SK-N-SH treated with all-trans-retinoic acid at 6 μM for 48 hours (cell line): ENCODE measurements around the gene AHCYL2.
"Not testable (repeated sequence)": the region's sequence is repeated elsewhere in the genome, so short reads cannot be mapped to it uniquely, and the experiment has no call there.

ENCODE experiments used
- ATAC-seq: fragments of 200-7000 bp; cut with Tn5 transposase; 3 replicates; pipeline ENCODE4 v1.9.1; 2020; ENCODE audit warnings: mild to moderate bottlenecking, moderate library complexity
- ARNTL ChIP-seq: fragments of 450-650 bp; formaldehyde crosslinking; IDR thresholded peaks from 2 replicates; pipeline ENCODE4 v1.5.0; 2020; ENCODE audit warnings: low read depth, mild to moderate bottlenecking, moderate library complexity, borderline replicate concordance
- BACH2 ChIP-seq: fragments of 250-450 bp; sonication (Bioruptor Pico); IDR thresholded peaks from 2 replicates; pipeline ENCODE4 v1.9.0; 2021; ENCODE audit warnings: mild to moderate bottlenecking, borderline replicate concordance
- CREB5 ChIP-seq: fragments of 250-450 bp; sonication (Bioruptor Pico); IDR thresholded peaks from 2 replicates; pipeline ENCODE4 v1.5.1; 2020; ENCODE audit warnings: low read depth, mild to moderate bottlenecking, moderate library complexity
- CSDC2 ChIP-seq: fragments of 250-450 bp; sonication (Bioruptor Pico); IDR thresholded peaks from 2 replicates; pipeline ENCODE4 v1.5.0; 2020; ENCODE audit warnings: mild to moderate bottlenecking, moderate library complexity
- ESRRG ChIP-seq: fragments of 250-450 bp; sonication (Bioruptor Pico); IDR thresholded peaks from 2 replicates; pipeline ENCODE4 v1.6.1; 2021; ENCODE audit warnings: mild to moderate bottlenecking
- GLIS3 ChIP-seq: fragments of 250-450 bp; sonication (Bioruptor Pico); IDR thresholded peaks from 2 replicates; pipeline ENCODE4 v1.5.0; 2020; ENCODE audit warnings: mild to moderate bottlenecking, moderate library complexity
- ISL1 ChIP-seq: fragments of 250-450 bp; sonication (Bioruptor Pico); IDR thresholded peaks from 2 replicates; pipeline ENCODE4 v2.1.2; 2022; ENCODE audit warnings: mild to moderate bottlenecking, moderate library complexity
- OSR1 ChIP-seq: fragments of 250-450 bp; sonication (Bioruptor Pico); IDR thresholded peaks from 2 replicates; pipeline ENCODE4 v1.8.0; 2022; ENCODE audit warnings: moderate library complexity, mild to moderate bottlenecking, inconsistent platforms
- PATZ1 ChIP-seq: fragments of 250-450 bp; sonication (Bioruptor Pico); IDR thresholded peaks from 2 replicates; pipeline ENCODE4 v1.8.0; 2020; ENCODE audit warnings: mild to moderate bottlenecking, moderate library complexity, borderline replicate concordance
- POU6F1 ChIP-seq: fragments of 250-450 bp; sonication (Bioruptor Pico); IDR thresholded peaks from 2 replicates; pipeline ENCODE4 v1.8.0; 2021; ENCODE audit warnings: low read depth, mild to moderate bottlenecking, moderate library complexity, borderline replicate concordance
- RARB ChIP-seq: fragments of 250-450 bp; sonication (Bioruptor Pico); IDR thresholded peaks from 2 replicates; pipeline ENCODE4 v1.8.0; 2021; ENCODE audit warnings: mild to moderate bottlenecking, moderate library complexity
- SNAI2 ChIP-seq: fragments of 250-450 bp; sonication (Bioruptor Pico); IDR thresholded peaks from 2 replicates; pipeline ENCODE4 v1.5.0; 2020; ENCODE audit warnings: mild to moderate bottlenecking, moderate library complexity
- TCF4 ChIP-seq: fragments of 250-450 bp; sonication (Bioruptor Pico); IDR thresholded peaks from 2 replicates; pipeline ENCODE4 v1.8.0; 2021; ENCODE audit warnings: mild to moderate bottlenecking, moderate library complexity, borderline replicate concordance
- TOX ChIP-seq: fragments of 250-450 bp; sonication (Bioruptor Pico); IDR thresholded peaks from 2 replicates; pipeline ENCODE4 v1.8.0; 2021; ENCODE audit warnings: mild to moderate bottlenecking, moderate library complexity, borderline replicate concordance
- TSHZ2 ChIP-seq: fragments of 250-450 bp; sonication (Bioruptor Pico); IDR thresholded peaks from 2 replicates; pipeline ENCODE4 v1.5.0; 2020; ENCODE audit warnings: mild to moderate bottlenecking, moderate library complexity
- ZFP3 ChIP-seq: fragments of 250-450 bp; sonication (Bioruptor Pico); IDR thresholded peaks from 2 replicates; pipeline ENCODE4 v1.5.0; 2020; ENCODE audit warnings: mild to moderate bottlenecking, moderate library complexity
- ZNF565 ChIP-seq: fragments of 450-650 bp; formaldehyde crosslinking; conservative IDR thresholded peaks from 2 replicates; pipeline ENCODE4 v1.5.0; 2020; ENCODE audit warnings: low read depth, mild to moderate bottlenecking, moderate library complexity
- ZNF70 ChIP-seq: fragments of 450-650 bp; formaldehyde crosslinking; IDR thresholded peaks from 2 replicates; pipeline ENCODE4 v1.5.0; 2020; ENCODE audit warnings: mild to moderate bottlenecking, moderate library complexity
- ZNF8 ChIP-seq: fragments of 450-650 bp; formaldehyde crosslinking; IDR thresholded peaks from 2 replicates; pipeline ENCODE4 v1.5.0; 2020; ENCODE audit warnings: mild to moderate bottlenecking, moderate library complexity

AHCYL2 gene

GRCh38 chr7:129300299-129300698, 75.5 kb downstream of the AHCYL2 start:
- TF ChIP-seq ZNF8 (CRISPR knock-in tag), result peak; percentile 97
- ATAC-seq, result not testable (repeated sequence)

GRCh38 chr7:129307592-129307991, 82.8 kb downstream of the AHCYL2 start:
- TF ChIP-seq ARNTL (CRISPR knock-in tag) (no peak), TSHZ2 (CRISPR knock-in tag) (no peak), CSDC2 (no peak), GLIS3 (CRISPR knock-in tag) (no peak), TOX (CRISPR knock-in tag) (no peak), POU6F1 (CRISPR knock-in tag) (no peak), ZFP3 (CRISPR knock-in tag) (no peak), BACH2 (no peak), PATZ1 (CRISPR knock-in tag) (no peak), ZNF565 (no peak), ZNF70 (CRISPR knock-in tag) (no peak)
- ATAC-seq, result no peak

GRCh38 chr7:129308047-129308446, 83.2 kb downstream of the AHCYL2 start:
- no peak for TF ChIP-seq ISL1
- no peak for TF ChIP-seq CSDC2
- TF ChIP-seq GLIS3 (CRISPR knock-in tag), result no peak
- no peak for TF ChIP-seq POU6F1 (CRISPR knock-in tag)
- TF ChIP-seq SNAI2 (CRISPR knock-in tag), result no peak
- no peak for TF ChIP-seq ZNF8 (CRISPR knock-in tag)
- TF ChIP-seq BACH2, result no peak
- TF ChIP-seq CREB5 (CRISPR knock-in tag), result no peak
- TF ChIP-seq ESRRG (CRISPR knock-in tag), result no peak
- TF ChIP-seq PATZ1 (CRISPR knock-in tag), result no peak
- TF ChIP-seq TCF4, result no peak
- no peak for TF ChIP-seq RARB
- no peak for TF ChIP-seq TOX (CRISPR knock-in tag)
- no peak for TF ChIP-seq OSR1 (CRISPR knock-in tag)
- TF ChIP-seq ZFP3 (CRISPR knock-in tag), result no peak
- ATAC-seq, result no peak
